ENCODE results near the gene VSIR. TPM values are rescaled to one million over a fixed set of nuclear protein-coding genes. Genes with fewer than 3 reads are reported as not detected.

The VSIR gene
- total and polyA plus RNA-seq, 2 donors (not counting 1 experiment from before 2014, with no cell fraction given): 40.5 to 61.2 TPM

DNA sequence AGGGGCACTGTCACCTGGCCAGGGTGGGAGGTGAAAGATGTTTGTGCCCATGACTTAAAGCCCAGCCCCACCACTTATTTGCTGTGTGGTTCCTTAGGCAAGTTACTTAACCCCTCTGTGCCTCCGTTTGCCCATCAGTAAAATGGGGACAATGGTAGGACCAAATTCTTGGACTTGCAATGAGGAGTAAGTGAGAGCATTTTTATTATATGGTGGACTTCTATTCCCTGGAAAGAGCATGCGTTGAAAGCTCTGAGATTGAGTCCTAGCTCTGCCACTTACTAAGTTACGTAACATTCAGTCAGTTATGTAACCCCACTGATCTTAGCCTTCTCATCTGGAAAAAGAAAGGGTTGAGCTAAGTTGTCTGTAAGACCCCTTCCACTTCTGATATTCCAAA is 18.8 kb downstream of the VSIR start:
- no peaks in the 10 kb centered on the region for H4K20me1 ChIP-seq (ENCODE audit: control insufficient read depth, insufficient read depth, low read length, poor library complexity, severe bottlenecking)
- intact Hi-C loops (cut with micrococcal nuclease): no loop called here
- 92% methylated on average over 2 of the region's 3 CpGs for WGBS (ENCODE audit: insufficient coverage)
- ChIA-PET POLR2A (interaction anchor here (0.7 to 1.7 kb wide), 2 partner anchors 12 to 19 kb away, joined by 3 to 4 read pairs; partner anchors contain the start of gene VSIR), CTCF (interaction anchor here (0.7 to 1.4 kb wide), 4 partner anchors 15 to 58 kb away, joined by 3 to 4 read pairs (median 4); no protein-coding TSS in a partner anchor)
- no peaks in the 10 kb centered on the region for H3K27me3 ChIP-seq (replicated peaks in 1 of 4; ENCODE audit: control extremely low read depth in 1 of 4, control insufficient read depth in 3 of 4, insufficient read depth in 4 of 4, low read length in 3 of 4)
- ATAC-seq (ENCODE audit: low read depth): no peak
- H3K9me3 ChIP-seq (ENCODE audit: control extremely low read depth in 1 of 3, control insufficient read depth in 2 of 3, insufficient read depth in 1 of 3, low read length in 2 of 3): no peaks in the 10 kb centered on the region
- no peaks in the 10 kb centered on the region for H3K9me3 Mint-ChIP-seq (ENCODE audit: insufficient read depth)
- no peaks in the 10 kb centered on the region for H3K79me2 ChIP-seq (ENCODE audit: control insufficient read depth, insufficient read depth, low read length)
- no peak overlapping the region for H3K4me3 ChIP-seq (ENCODE audit: control extremely low read depth in 1 of 5, extremely low read depth in 1 of 5, insufficient read depth in 1 of 5, low read depth in 2 of 5, low read length in 4 of 5)
- H3K4me2 ChIP-seq (replicated peaks; ENCODE audit: low read depth, low read length, poor library complexity, severe bottlenecking): peak overlapping the region; percentile 56
- H3K27me3 Mint-ChIP-seq: no peaks in the 10 kb centered on the region
- no peak overlapping the region for H2AFZ ChIP-seq (ENCODE audit: insufficient read depth, low read depth, low read length, poor library complexity, severe bottlenecking)
- no peak overlapping the region for H3K9ac ChIP-seq (ENCODE audit: low read length)
- H3K27ac Mint-ChIP-seq: peak overlapping the region; percentile 4
- no peak for DNase-seq
- H3K4me1 ChIP-seq (ENCODE audit: control insufficient read depth in 2 of 2, insufficient read depth in 2 of 2, low read length in 2 of 2): peaks cover 81 to 82% of the 10 kb centered on the region in 2 donors
- no peak overlapping the region for H3K4me3 Mint-ChIP-seq
- H3K36me3 ChIP-seq (replicated peaks in 1 of 2; ENCODE audit: control extremely low read depth in 1 of 2, control insufficient read depth in 1 of 2, extremely low read depth in 1 of 2, insufficient read depth in 2 of 2, low read length in 1 of 2): peaks cover 0 to 22% of the 10 kb centered on the region in 2 experiments
- peaks cover 71% of the 10 kb centered on the region for H3K4me1 Mint-ChIP-seq
- TF ChIP-seq EZH2 (IDR thresholded peaks at IDR 0.05; ENCODE audit: borderline replicate concordance, insufficient read depth, low read depth, low read length, poor library complexity, severe bottlenecking): no peak
- H3K27ac ChIP-seq (ENCODE audit: low read length in 2 of 2): peak overlapping the region; percentile 11 to 35

- no peak for TF ChIP-seq CTCF (IDR thresholded peaks at IDR 0.05)
- no peaks in the 10 kb centered on the region for H3K9me3 Mint-ChIP-seq (ENCODE audit: insufficient read depth)
- Histone ChIP-seq H3K36me3 (replicated peaks in 1 of 2; ENCODE audit: control extremely low read depth in 1 of 2, control insufficient read depth in 1 of 2, extremely low read depth in 1 of 2, insufficient read depth in 2 of 2, low read length in 1 of 2) (peaks cover 0 to 19% of the 10 kb centered on the region in 2 experiments), H3K79me2 (ENCODE audit: control insufficient read depth, insufficient read depth, low read length) (no peaks in the 10 kb centered on the region), H2AFZ (ENCODE audit: insufficient read depth, low read depth, low read length, poor library complexity, severe bottlenecking) (no peak overlapping the region), H3K27ac (ENCODE audit: low read length in 2 of 2) (peak overlapping the region; percentile 11 to 35), H3K27me3 (replicated peaks in 1 of 4; ENCODE audit: control extremely low read depth in 1 of 4, control insufficient read depth in 3 of 4, insufficient read depth in 4 of 4, low read length in 3 of 4) (no peaks in the 10 kb centered on the region), H4K20me1 (ENCODE audit: control insufficient read depth, insufficient read depth, low read length, poor library complexity, severe bottlenecking) (no peaks in the 10 kb centered on the region), H3K4me2 (replicated peaks; ENCODE audit: low read depth, low read length, poor library complexity, severe bottlenecking) (peak overlapping the region; percentile 56), H3K9ac (ENCODE audit: low read length) (peak overlapping the region; percentile 8), H3K4me3 (ENCODE audit: control extremely low read depth in 1 of 5, extremely low read depth in 1 of 5, insufficient read depth in 1 of 5, low read depth in 2 of 5, low read length in 4 of 5) (no peak overlapping the region), H3K9me3 (ENCODE audit: control extremely low read depth in 1 of 3, control insufficient read depth in 2 of 3, insufficient read depth in 1 of 3, low read length in 2 of 3) (no peaks in the 10 kb centered on the region), H3K4me1 (ENCODE audit: control insufficient read depth in 2 of 2, insufficient read depth in 2 of 2, low read length in 2 of 2) (peaks cover 86 to 87% of the 10 kb centered on the region in 2 donors)
- H3K27ac Mint-ChIP-seq: peak overlapping the region; percentile 96
- no peak for ATAC-seq (ENCODE audit: low read depth)
- ChIA-PET CTCF (interaction anchor here (1.0 to 1.4 kb wide), 2 partner anchors 14 to 21 kb away, joined by 3 to 4 read pairs; no protein-coding TSS in a partner anchor), POLR2A (no interaction called here)
- 23% methylated on average over 5 of the region's 8 CpGs for WGBS (ENCODE audit: insufficient coverage)
- peak overlapping the region; percentile 77 for H3K4me3 Mint-ChIP-seq
- peaks cover 76% of the 10 kb centered on the region for H3K4me1 Mint-ChIP-seq
- H3K27me3 Mint-ChIP-seq: no peaks in the 10 kb centered on the region
- intact Hi-C loops (cut with micrococcal nuclease): no loop called here
- DNase-seq: no peak
Observed at GRCh38 chr10:71753960-71754505, 19.3 kb downstream of the VSIR start.
